GM20000 (cell line): Measurements from ENCODE around the gene FNBP1L.

Source experiments
- DNase-seq: peaks from one replicate; pipeline ENCODE4 v3.0.0; 2012; ENCODE audit warnings: low spot score
- TF ChIP-seq, protein P1 (sequence below): IDR thresholded peaks from 2 replicates; pipeline ENCODE4 v1.5.1; 2012; ENCODE audit warnings: mild to moderate bottlenecking, control low read depth; ENCODE audit errors: extremely low read depth, missing control alignments

Gene FNBP1L

DNA sequence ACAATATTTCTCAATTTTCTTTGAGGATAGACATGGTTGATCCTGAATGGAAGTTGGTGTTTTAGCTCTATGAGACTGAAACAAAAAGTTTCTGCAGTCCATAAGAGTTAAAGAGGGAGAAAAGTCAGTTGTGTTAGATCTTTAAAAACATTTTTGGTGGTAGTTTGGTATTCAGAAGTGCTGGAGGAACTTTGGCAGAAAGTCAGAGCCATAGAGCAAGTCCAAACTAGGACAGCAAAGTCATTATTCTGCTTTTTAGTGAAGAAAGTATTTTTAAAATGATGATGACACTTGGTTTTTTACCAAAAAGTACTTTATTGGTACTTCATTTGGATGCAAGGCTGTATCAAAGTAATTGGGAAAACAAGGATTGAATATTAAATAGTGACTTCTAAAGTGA lies 41.8 kb downstream of the FNBP1L start:
- DNase-seq = no peak
- TF ChIP-seq, protein P1, sequence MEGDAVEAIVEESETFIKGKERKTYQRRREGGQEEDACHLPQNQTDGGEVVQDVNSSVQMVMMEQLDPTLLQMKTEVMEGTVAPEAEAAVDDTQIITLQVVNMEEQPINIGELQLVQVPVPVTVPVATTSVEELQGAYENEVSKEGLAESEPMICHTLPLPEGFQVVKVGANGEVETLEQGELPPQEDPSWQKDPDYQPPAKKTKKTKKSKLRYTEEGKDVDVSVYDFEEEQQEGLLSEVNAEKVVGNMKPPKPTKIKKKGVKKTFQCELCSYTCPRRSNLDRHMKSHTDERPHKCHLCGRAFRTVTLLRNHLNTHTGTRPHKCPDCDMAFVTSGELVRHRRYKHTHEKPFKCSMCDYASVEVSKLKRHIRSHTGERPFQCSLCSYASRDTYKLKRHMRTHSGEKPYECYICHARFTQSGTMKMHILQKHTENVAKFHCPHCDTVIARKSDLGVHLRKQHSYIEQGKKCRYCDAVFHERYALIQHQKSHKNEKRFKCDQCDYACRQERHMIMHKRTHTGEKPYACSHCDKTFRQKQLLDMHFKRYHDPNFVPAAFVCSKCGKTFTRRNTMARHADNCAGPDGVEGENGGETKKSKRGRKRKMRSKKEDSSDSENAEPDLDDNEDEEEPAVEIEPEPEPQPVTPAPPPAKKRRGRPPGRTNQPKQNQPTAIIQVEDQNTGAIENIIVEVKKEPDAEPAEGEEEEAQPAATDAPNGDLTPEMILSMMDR = no peak

DNA sequence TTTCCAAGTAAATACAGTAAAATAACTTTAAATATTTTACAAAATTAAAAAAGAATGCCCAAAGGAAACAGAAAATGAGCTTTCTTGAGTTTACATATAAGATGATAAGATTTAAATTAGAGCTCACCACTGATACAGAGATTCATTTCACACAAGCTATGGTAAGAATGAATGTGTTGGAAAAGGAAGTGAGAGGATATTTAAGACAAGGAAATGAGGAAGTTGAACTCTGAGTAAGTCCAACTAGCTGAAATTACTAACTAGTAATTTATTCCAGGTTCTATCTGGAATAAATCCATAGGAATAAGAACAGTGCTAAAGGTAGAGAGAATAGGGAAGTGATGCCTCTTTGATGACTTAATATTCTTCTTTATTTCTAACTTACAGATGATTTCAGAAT lies 42.4 kb downstream of the FNBP1L start:
- TF ChIP-seq, protein P1 = no peak
- no peak for DNase-seq

DNA sequence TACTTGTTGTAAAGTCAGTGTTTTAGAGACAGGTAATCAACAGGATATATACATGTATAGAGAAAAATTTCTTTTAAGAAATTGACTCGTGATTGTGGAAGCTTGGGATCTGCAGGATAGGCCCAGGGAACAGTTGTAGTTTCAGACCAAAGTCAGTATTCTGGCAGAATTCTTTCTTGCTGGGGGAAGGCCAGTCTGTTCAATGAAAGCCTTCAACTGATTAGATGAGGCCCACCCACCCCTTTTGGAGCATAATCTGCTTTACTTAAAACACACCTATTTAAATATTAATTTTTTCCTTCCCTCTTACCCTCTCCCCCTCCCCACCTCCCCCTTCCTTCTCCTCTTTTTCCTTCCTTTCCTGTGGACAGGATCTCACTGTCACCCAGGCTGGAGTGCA lies 48.0 kb downstream of the FNBP1L start:
- TF ChIP-seq, protein P1 = no peak
- DNase-seq = no peak

DNA sequence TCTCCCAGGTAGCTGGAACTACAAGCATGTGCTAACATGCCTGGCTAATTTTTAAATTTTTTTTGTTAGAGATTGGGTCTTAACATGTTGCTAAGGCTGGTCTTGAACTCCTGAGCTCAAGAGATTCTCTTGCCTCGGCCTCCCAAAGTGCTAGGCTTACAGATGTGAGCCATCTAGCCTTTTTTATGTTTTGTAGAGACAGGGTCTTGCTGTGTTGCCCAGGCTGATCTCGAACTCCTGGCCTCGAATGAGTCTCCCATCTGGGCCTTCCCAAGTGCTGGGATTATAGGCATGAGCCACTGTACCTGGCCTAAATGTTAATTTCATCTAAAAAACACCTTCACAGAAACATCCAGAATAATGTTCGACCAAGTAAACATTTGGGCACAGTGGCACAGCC lies 48.6 kb downstream of the FNBP1L start:
- no peak for DNase-seq
- TF ChIP-seq, protein P1 = no peak

DNA sequence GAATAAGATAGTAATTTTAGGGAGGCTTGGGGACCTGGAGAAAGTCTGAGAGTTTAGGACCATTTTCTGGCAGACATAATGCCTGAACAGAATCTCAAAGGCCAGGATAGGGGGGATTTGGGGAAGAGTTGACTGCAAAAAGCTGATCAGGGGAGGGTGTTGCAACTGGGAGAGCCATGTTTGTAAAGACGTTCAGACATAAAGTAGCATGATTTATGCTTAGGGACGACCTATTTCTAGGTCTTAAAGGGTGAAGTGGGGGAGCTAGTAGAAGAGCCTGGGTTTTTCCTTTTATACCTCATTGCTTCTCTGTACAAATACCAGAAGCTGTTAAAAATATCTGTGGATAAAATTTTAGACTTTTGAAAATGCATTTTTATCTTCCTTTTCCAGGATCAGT lies 51.2 kb downstream of the FNBP1L start:
- DNase-seq = no peak

DNA sequence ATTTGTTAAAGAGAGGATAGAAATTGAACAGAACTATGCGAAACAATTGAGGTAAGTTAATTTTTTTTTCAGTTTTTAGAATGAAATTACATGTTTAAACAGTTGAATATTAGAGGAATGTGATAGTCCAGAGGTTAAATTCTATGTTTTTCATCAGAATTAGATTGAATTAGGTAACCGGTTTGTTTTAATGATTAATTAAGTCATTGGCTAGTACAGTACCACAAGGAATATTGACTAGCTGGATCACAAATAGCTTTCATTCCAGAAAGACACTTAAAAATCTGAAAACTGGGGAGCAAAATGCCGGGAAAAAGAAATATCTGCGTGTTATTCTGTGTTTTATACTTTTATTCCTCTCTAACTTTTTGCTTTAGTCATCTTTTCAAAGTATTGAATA lies 51.6 kb downstream of the FNBP1L start:
- no peak for DNase-seq
- TF ChIP-seq, protein P1 = no peak

More for the DNA sequence above, 51.2 kb downstream of the FNBP1L start:
- TF ChIP-seq, protein P1 = no peak

DNA sequence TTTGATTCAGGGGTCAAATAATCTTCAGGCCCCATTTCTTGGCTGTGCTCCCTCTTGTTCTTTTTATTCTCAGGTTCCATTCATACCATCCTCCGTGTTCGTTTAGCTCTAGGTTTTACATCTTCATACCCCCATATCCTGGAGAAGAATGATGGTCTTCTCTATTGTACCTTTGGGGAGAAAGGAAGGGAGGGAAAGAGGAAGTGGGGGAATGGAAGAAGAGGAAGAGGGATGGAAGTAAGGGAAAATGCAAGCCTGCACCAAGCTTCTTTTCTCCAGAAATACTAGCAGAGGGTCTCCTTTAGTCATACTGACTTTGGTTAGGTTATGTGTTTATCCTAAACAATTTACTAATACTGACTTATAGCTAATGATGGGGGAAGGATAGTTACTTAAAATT lies 52.4 kb downstream of the FNBP1L start:
- TF ChIP-seq, protein P1 = no peak
- DNase-seq = no peak
